Activated CD8-positive, alpha-beta memory T cell treated with anti-CD3 and anti-CD28 coated beads for 4 hours (primary cell): ENCODE measurements around the gene RSF1.

Experiments used
- DNase-seq, 2 donors: peaks; one replicate each; pipeline ENCODE4 v3.0.0-alpha.2; 2020; ENCODE audit warnings: low read depth in 2 of 2

The RSF1 gene

DNA sequence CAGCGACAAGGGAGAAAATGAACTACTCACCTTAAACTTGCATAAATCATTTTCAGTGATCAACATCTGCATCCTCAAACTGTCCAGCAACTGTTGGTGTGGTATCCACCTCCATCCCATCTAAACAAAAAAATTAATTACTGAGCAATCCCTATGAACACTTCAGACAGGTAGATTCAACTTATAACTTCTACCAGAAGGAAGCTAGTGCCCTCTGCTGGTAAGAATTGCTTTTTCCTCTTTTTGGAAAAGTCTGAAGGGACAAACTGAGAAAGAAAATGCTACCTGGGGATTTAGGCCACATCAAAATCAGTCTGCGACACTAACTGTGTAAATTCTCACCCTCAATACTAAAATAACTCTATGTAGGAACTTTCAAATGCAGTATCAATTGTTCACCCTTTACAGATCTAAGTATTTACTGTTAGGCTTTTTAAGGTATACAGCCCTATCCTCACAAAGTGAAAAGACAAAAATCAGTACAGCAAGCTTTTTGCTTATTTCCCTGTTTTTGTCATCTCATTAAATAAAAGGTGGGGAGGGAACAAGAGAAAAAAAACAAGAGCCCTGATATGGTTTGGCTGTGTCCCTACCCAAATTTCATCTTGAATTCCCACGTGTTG is 200.8 kb downstream of the RSF1 start:
- no peak for DNase-seq

DNA sequence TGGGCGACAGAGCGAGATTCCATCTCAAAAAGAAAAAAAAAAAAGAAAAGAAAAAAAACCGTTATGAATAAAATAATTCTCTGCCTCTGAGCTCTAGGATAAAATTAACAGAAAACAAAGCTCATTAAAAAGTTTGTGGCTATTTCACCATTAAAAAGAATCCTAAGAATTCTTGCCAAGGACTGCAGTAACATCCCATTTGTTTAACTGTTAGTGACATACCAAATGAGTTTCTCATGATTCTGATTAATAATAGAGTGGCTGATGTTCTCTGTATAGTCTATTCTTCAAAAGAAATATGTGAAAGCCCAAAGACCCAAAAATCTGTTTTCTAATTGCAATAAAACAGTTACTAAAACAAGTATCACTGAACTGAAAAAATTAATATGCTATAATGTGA is 202.6 kb downstream of the RSF1 start:
- no peak for DNase-seq

DNA sequence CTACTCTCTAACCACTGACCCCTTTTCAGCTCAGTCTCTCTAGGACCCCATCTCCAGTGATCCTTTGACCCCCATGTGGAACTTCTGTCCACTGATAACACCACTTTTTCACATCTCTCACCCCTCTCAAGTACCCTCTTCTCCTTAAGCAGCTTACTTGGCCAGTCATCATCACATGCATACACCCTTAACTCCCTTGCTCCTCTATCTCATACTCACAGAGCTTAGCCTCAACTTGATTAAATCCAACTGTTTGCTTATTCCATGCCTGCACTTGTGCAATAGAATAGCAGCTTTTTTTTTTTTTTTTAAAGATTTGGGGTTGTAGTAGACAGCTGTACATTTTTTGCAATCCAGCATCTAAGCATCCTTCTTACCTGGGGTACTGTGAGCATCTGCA is 208.6 kb downstream of the RSF1 start:
- DNase-seq, result no peak
